HepG2 (cell line): Measurements from ENCODE around the gene TRIM44. TPM values are rescaled to one million over a fixed set of nuclear protein-coding genes. Genes with fewer than 3 reads are reported as not detected.

Source experiments
- ATAC-seq: fragments of 200-7000 bp; cut with Tn5 transposase; 3 replicates; pipeline ENCODE4 v1.9.1; 2020; ENCODE audit warnings: mild to moderate bottlenecking, moderate library complexity
- BruUV-seq: library from RNA; stranded (reverse); fragments of 400-500 nt; replicated peaks from 2 replicates; lab custom pipeline; 2021; lab: Mats Ljungman, UMichigan
- CTCF ChIA-PET: fragments of 300-600 bp; formaldehyde crosslinking; extraction: SDS; loops from one replicate; lab custom pipeline; 2021; ENCODE audit warnings: low total read pairs, inconsistent platforms, low intra/inter-chr PET ratio; lab: Yijun Ruan, JAX
- POLR2A ChIA-PET: fragments of 350-600 bp; sonication (Branson Sonifier 250); formaldehyde crosslinking; loops from one replicate; lab custom pipeline; 2020; ENCODE audit warnings: antibody characterized with exemption, inconsistent platforms; lab: Yijun Ruan, JAX
- DNase-seq: peaks from one replicate; pipeline ENCODE4 v3.0.0-alpha.2; 2015; ENCODE audit warnings: low spot score
- FAIRE-seq: peaks from 3 replicates; lab custom pipeline; 2011; peaks lifted over from hg19 to GRCh38; lab: Jason Lieb, UNC
- H2AFZ ChIP-seq: one replicate; pipeline ENCODE4 v1.6.1; 2011; ENCODE audit warnings: low read length, inconsistent platforms
- H3K27ac ChIP-seq: fragments of 300-600 bp; 3 replicates; pipeline ENCODE4 v1.8.0; 2011; ENCODE audit warnings: mixed run types, mild to moderate bottlenecking, mixed read lengths, low read length, inconsistent platforms; ENCODE audit not compliant: insufficient read depth; ENCODE audit errors: extremely low read length
- H3K27me3 ChIP-seq, 2 experiments: fragments of 200-600 bp in 1 of 2; 2 replicates in 1 of 2; 3 replicates in 1 of 2; pipeline versions ENCODE4 v1.6.0 to v1.8.0; 2011; ENCODE audit warnings: low read length in 2 of 2, mild to moderate bottlenecking in 2 of 2, moderate library complexity in 2 of 2, inconsistent platforms in 1 of 2; ENCODE audit not compliant: insufficient read depth in 2 of 2, control insufficient read depth in 1 of 2
- H3K36me3 ChIP-seq, 2 experiments: fragments of 200-600 bp in 1 of 2; replicated peaks in 1 of 2; 2 replicates in 1 of 2; 3 replicates in 1 of 2; pipeline versions ENCODE4 v1.5.1 to v1.8.0; 2011; ENCODE audit warnings: low read length in 2 of 2, inconsistent platforms in 1 of 2; ENCODE audit not compliant: insufficient read depth in 2 of 2, control insufficient read depth in 1 of 2
- H3K4me1 ChIP-seq: 2 replicates; pipeline ENCODE4 v1.5.1; 2012; ENCODE audit warnings: low read length, inconsistent platforms; ENCODE audit not compliant: insufficient read depth
- H3K4me2 ChIP-seq: 2 replicates; pipeline ENCODE4 v1.6.0; 2011; ENCODE audit warnings: low read depth, low read length, inconsistent platforms
- H3K4me3 ChIP-seq, 3 experiments: fragments of 200-600 bp in 1 of 3; sonication (generic), shearing (Covaris generic) in 1 of 3; replicated peaks in 1 of 3; 2 replicates each; pipeline ENCODE4 v1.5.1; 2011 to 2016; ENCODE audit warnings: low read length in 3 of 3, inconsistent platforms in 2 of 3, low read depth in 2 of 3, mild to moderate bottlenecking in 2 of 3, control low read depth in 1 of 3, mixed read lengths in 1 of 3; ENCODE audit not compliant: insufficient read depth in 1 of 3
- H3K79me2 ChIP-seq: one replicate; pipeline ENCODE4 v1.6.1; 2011; ENCODE audit warnings: low read length, inconsistent platforms; ENCODE audit not compliant: insufficient read depth
- H3K9ac ChIP-seq: 2 replicates; pipeline ENCODE4 v1.6.0; 2011; ENCODE audit warnings: mild to moderate bottlenecking, low read depth, low read length, inconsistent platforms; ENCODE audit not compliant: insufficient read depth
- H3K9me3 ChIP-seq: 2 replicates; pipeline ENCODE4 v1.5.1; 2012; ENCODE audit warnings: mild to moderate bottlenecking, low read length
- H4K20me1 ChIP-seq: 2 replicates; pipeline ENCODE4 v1.6.0; 2011; ENCODE audit warnings: inconsistent platforms, mild to moderate bottlenecking, low read length, moderate library complexity; ENCODE audit not compliant: insufficient read depth
- HOXA5 ChIP-seq: sonication (generic); formaldehyde crosslinking; IDR thresholded peaks from 2 replicates; pipeline ENCODE4 v1.4.0; 2020; ENCODE audit warnings: missing genetic modification reagents
- LRRFIP1 ChIP-seq: sonication (generic); formaldehyde crosslinking; conservative IDR thresholded peaks from 2 replicates; pipeline ENCODE4 v1.4.0; 2020; ENCODE audit warnings: missing genetic modification reagents
- PLRG1 ChIP-seq: fragments of 450-650 bp; conservative IDR thresholded peaks from 2 replicates; pipeline ENCODE4 v1.6.1; 2016
- POGK ChIP-seq: sonication (generic); formaldehyde crosslinking; conservative IDR thresholded peaks from 2 replicates; pipeline ENCODE4 v1.8.0; 2022; ENCODE audit warnings: mild to moderate bottlenecking, moderate library complexity, missing genetic modification reagents
- RBFOX2 ChIP-seq: fragments of 200-400 bp; formaldehyde crosslinking; IDR thresholded peaks from 2 replicates; pipeline ENCODE4 v1.6.1; 2017; ENCODE audit warnings: low read depth, mild to moderate bottlenecking, low read length
- RBM22 ChIP-seq: fragments of 200-400 bp; formaldehyde crosslinking; optimal IDR thresholded peaks from 2 replicates; pipeline ENCODE3; 2017; ENCODE audit warnings: mild to moderate bottlenecking, low read length, moderate library complexity
- SKI ChIP-seq: fragments of 450-650 bp; IDR thresholded peaks from one replicate; pipeline ENCODE4 v1.6.1; 2018; ENCODE audit warnings: mild to moderate bottlenecking; ENCODE audit not compliant: partially characterized antibody
- TGIF2 ChIP-seq: IDR thresholded peaks from 2 replicates; pipeline ENCODE4 v1.6.1; 2016; ENCODE audit warnings: control low read depth, missing compliant biosample characterization
- TRIM24 ChIP-seq: sonication (generic); formaldehyde crosslinking; IDR thresholded peaks from 2 replicates; pipeline ENCODE4 v1.8.0; 2022; ENCODE audit warnings: mild to moderate bottlenecking, missing genetic modification reagents
- ZNF30 ChIP-seq: sonication (generic); formaldehyde crosslinking; IDR thresholded peaks from 2 replicates; pipeline ENCODE4 v1.5.0; 2020; ENCODE audit warnings: mild to moderate bottlenecking, missing genetic modification reagents
- ZNF317 ChIP-seq: sonication (generic); formaldehyde crosslinking; IDR thresholded peaks from 2 replicates; pipeline ENCODE4 v1.5.0; 2020; ENCODE audit warnings: mild to moderate bottlenecking, missing genetic modification reagents
- ZNF329 ChIP-seq: sonication (generic); formaldehyde crosslinking; IDR thresholded peaks from 2 replicates; pipeline ENCODE4 v1.9.0; 2021; ENCODE audit warnings: low read depth, mild to moderate bottlenecking, missing genetic modification reagents
- ZNF343 ChIP-seq: sonication (generic); formaldehyde crosslinking; IDR thresholded peaks from 2 replicates; pipeline ENCODE4 v1.4.0; 2020; ENCODE audit warnings: mild to moderate bottlenecking, missing genetic modification reagents
- ZNF879 ChIP-seq: sonication (generic); formaldehyde crosslinking; IDR thresholded peaks from 2 replicates; pipeline ENCODE4 v1.8.1; 2023; ENCODE audit warnings: missing genetic modification reagents
- WGBS: methylation state at CpG from one replicate; pipeline ENCODE4 v1.1.6; 2017; ENCODE audit warnings: low lambda C conversion rate; 5-methylcytosine and 5-hydroxymethylcytosine counted together
- in situ Hi-C: cut with HindIII; loops from 2 replicates; pipeline ENCODE4 v1.10.0; 2017; ENCODE audit warnings: low pct_unique_long_range_greater_than_20kb; ENCODE audit not compliant: extremely low pct_ligation_motif_present
- intact Hi-C: fragments of 100-400 bp; cut with micrococcal nuclease; formaldehyde crosslinking; loops from one replicate; pipeline ENCODE4 v1.10.0; 2022; ENCODE audit not compliant: unreplicated experiment
- polyA plus RNA-seq, 8 experiments: library from polyadenylated mRNA; depleted of rRNA in 3 of 8; stranded (reverse) in 7 of 8; unstranded in 1 of 8; fragments of >200 nt; fragmentation: Illumina TruSeq in 4 of 8; extraction: Trizol in 4 of 8; gene quantifications; 2 replicates each; pipeline versions ENCODE4 v1.2.1 to v1.2.3, GENCODE V29; 2011 to 2016; ENCODE audit warnings: low read depth in 4 of 8, missing spikeins in 1 of 8, mixed read lengths in 1 of 8; ENCODE audit not compliant: insufficient read depth in 1 of 8
- total RNA-seq, 5 experiments: library from RNA; depleted of rRNA; stranded (reverse); fragments of >200 nt; fragmentation: Illumina TruSeq; extraction: Trizol; gene quantifications; 2 replicates each; pipeline ENCODE4 v1.2.3, GENCODE V29; 2016; ENCODE audit warnings: low read depth in 1 of 5
- TF ChIP-seq, protein P1 (sequence below): sonication (generic); formaldehyde crosslinking; IDR thresholded peaks from 2 replicates; pipeline ENCODE4 v1.4.0; 2020; ENCODE audit warnings: missing genetic modification reagents; ENCODE audit errors: not compliant biosample characterization

TRIM44 gene
- total and polyA plus RNA-seq, 2 of the 13 experiments (the other 11 are each of a cell fraction or from before 2014, with no cell fraction given): 22.7 to 50.3 TPM

DNA sequence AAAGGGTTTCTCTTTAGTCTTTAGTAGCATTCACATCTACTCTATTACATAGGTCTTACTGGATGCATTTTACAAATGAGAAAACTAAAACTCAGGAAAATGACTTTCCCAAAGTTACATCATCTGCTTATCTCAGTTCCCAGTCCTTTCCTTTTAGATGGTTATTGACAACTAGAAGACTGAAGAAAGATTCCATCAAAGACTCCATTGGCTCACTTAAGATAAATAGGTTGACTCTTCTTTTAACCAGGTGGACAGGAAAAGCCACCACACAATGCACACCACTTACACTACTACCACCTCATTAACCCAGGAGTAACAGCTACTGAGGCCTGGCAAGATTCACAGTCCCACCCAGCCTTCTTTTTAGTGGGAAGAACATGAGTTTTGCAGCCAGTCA, 123.6 kb downstream of the TRIM44 start:
- no peak for ATAC-seq
- Histone ChIP-seq H3K4me2 (no peak overlapping the region), H3K27me3 (no peaks in the 10 kb centered on the region), H3K36me3 (peaks cover 2 to 4% of the 10 kb centered on the region in 2 experiments; a peak in 2 of 5 replicates)
- CTCF ChIA-PET: no interaction called here
- POLR2A ChIA-PET: no interaction called here
- TF ChIP-seq TRIM24 (CRISPR knock-in tag) (no peak), TGIF2 (CRISPR knock-in tag) (no peak), RBFOX2 (no peak), SKI (no peak), HOXA5 (no peak), ZNF329 (CRISPR knock-in tag) (no peak)
- TF ChIP-seq, protein P1, sequence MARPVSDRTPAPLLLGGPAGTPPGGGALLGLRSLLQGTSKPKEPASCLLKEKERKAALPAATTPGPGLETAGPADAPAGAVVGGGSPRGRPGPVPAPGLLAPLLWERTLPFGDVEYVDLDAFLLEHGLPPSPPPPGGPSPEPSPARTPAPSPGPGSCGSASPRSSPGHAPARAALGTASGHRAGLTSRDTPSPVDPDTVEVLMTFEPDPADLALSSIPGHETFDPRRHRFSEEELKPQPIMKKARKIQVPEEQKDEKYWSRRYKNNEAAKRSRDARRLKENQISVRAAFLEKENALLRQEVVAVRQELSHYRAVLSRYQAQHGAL: no peak
- TF ChIP-seq, all 625 proteins: peak for 0
- Histone ChIP-seq H3K27ac (no peak overlapping the region), H3K9ac (no peak overlapping the region), H3K4me3 (no peak overlapping the region), H3K4me1 (no peaks in the 10 kb centered on the region), H4K20me1 (no peaks in the 10 kb centered on the region), H3K9me3 (no peaks in the 10 kb centered on the region), H3K79me2 (no peaks in the 10 kb centered on the region), H2AFZ (no peak overlapping the region)
- in situ Hi-C loops: no loop called here
- intact Hi-C loops: no loop called here
- no peak for FAIRE-seq
- no TSS peak for BruUV-seq
- DNase-seq: no peak

DNA sequence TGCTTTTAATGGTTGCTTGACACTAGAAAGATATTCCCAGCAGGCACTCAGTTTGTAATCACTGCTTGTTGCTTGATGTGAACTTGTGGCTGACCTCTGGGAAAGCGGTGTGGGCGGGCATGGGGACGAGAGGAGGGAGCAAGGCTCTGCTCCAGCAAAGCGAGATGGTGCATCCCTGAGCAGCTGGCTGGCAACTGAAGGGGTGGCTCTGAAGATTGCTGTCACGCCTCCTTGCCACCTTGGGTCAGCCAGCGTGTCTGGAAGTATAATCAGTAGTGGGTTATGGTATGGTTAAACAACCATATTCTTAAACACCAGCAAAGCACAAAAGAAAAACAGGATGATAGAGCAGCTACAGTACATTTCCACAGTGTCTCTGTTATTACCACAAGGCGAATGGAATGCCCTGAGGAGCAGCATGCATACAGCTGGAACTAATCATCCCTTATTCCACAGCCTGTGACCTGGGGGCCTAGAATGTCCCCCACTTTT, 124.5 kb downstream of the TRIM44 start:
- Histone ChIP-seq H3K9me3 (no peaks in the 10 kb centered on the region), H3K36me3 (peaks cover 2 to 4% of the 10 kb centered on the region in 2 experiments; a peak in 3 of 5 replicates), H3K4me2 (no peak overlapping the region), H3K4me3 (no peak overlapping the region), H3K4me1 (no peaks in the 10 kb centered on the region), H2AFZ (no peak overlapping the region), H3K79me2 (no peaks in the 10 kb centered on the region), H4K20me1 (no peaks in the 10 kb centered on the region), H3K27ac (no peak overlapping the region), H3K9ac (no peak overlapping the region), H3K27me3 (no peaks in the 10 kb centered on the region)
- ChIA-PET CTCF (no interaction called here), POLR2A (no interaction called here)
- no peak for DNase-seq
- intact Hi-C loops (no loop called here), in situ Hi-C loops (no loop called here)
- BruUV-seq: no TSS peak
- TF ChIP-seq ZNF317 (CRISPR knock-in tag) (no peak), ZNF879 (no peak), ZNF343 (CRISPR knock-in tag) (no peak), POGK (CRISPR knock-in tag) (no peak), PLRG1 (no peak), RBM22 (no peak), LRRFIP1 (no peak), ZNF30 (no peak)
- WGBS: 100% methylated on average over 6 of the region's 7 CpGs
- FAIRE-seq: no peak
- ATAC-seq: no peak
